GM12892 (cell line): Measurements from ENCODE around the gene NR2C1.

ENCODE experiments used
- POLR2A ChIP-seq: IDR thresholded peaks from 2 replicates; pipeline ENCODE4 v1.6.1; 2011; ENCODE audit warnings: low read depth, low read length, control low read depth
- POLR2AphosphoS5 ChIP-seq: IDR thresholded peaks from 2 replicates; pipeline ENCODE4 v1.6.1; 2011; ENCODE audit warnings: low read depth, low read length, control low read depth

GRCh38 chr12:95118788-95119179 is 45.4 kb upstream of the NR2C1 start:
- TF ChIP-seq POLR2A (no peak), POLR2AphosphoS5 (no peak)
